Measurements from ENCODE around the gene MYZAP.

MYZAP gene

DNA sequence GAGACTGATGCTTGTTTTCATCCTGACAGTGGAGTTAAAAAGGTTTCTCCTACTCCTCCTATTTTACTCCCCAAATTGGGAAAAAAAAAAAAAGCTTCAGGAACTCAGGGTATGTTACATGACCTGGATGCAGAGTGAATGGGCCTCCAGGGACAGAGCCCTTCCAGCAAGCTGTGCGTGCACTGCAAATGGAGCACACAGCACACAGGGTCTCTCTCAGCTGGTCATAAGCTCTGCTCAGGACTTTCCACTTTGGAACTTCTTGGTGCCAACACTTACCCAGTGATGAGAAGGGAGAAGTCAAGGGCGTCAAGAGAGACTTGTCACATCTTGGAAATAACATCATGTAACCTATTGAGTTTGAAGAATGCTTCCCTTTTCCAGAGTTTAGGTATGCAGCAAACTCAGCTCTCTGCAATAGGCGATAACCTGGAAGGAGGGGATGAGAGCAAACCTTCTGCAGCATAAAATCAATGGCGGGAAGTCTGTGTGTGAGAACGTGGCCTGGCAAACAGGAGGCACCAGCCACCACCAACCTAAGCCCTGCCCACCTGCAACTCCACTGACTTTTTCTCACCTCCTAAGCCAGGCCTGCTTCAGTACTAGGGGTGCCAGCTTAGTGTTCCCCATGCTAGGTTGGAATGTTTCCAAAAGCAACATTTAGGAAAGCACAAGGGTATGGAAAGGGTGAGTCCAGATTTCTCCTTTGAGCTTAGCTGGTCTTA, 39.8 kb downstream of the MYZAP start:
- no peak for DNase-seq

DNA sequence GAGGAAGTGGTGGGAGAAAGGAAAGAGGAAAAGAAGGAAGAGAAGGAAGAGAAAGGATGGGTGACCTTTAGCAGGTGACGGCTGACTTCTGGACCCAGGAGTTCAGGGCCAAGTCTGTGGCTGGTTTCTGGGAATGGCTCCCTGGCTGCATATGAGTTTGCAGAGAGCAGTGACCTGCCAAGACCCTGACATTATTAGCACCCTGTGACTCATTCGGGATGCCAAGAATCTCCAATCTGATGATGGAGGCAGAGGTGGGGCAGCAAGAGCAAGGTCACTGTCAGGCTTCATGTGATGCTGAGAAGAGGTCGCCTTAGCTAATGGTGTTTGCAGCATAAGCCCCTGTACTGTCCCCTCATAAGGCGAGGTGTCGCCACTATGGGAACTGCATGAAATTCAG, 42.6 kb downstream of the MYZAP start:
- DNase-seq, result no peak

DNA sequence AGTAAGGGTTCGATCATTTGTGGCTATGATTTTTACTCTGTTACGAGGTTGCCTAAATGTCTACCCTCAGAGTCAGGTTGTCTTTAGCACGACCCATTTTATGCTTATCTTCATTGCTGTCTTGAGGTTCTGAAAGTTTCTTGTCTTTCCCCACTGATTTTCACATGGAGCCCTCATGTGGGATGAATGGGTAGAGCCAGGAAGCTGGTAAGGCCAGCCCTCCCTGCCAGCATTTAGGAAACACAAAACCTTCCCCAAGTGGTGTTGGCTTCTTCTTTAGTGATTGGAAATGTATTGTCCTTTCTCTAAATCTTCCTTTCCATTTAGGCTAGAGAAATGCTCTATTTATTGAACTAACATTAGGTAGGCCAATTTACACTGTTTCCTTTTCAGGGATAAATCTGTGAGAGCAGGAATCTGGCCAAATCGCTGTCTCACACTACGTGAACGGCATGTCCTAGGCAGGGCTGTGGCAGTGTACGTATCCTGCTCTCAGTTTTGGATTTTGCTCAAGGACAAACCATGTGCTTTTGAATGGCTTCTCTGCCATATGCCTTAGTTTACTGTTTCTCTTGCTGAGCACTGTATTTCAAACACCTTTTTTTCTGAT, 43.7 kb downstream of the MYZAP start:
- no peak for DNase-seq

DNA sequence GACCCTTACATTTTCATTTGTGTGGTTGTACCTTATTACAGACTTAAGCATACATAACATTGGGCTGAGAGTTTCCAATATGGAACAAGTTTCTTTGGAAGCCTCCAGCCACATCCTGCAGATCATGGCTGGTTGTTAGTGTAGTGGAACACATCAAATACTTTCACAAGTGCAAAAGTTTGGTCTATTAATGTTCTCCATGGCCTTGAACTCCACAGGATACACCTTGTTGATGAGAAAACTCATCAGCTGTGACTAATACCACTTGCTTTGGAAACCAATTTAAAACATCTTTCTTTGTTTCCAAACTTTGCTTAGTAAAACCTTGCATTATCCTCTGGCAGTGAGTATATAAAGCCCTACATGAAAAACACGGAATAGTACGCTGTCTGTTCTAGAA, 46.1 kb downstream of the MYZAP start:
- no peak for DNase-seq

DNA sequence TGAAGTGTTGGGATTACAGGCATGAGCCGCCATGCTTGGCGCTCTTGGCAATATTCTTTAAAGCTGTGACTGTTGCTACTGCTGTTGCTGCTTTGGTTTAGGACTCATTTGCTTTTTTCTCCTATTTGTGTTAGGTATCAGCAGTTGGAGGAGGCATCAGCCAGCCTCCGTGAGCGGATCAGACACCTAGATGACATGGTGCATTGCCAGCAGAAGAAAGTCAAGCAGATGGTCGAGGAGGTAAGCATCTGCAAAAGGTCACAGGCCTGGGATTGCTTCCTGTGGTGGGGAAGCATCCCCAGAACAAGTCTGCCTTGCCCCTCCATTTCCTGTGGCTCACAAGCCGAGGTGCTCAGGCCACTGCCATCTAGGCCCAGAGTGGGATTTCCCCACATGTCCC, 47.6 kb downstream of the MYZAP start:
- no peak for DNase-seq

DNA sequence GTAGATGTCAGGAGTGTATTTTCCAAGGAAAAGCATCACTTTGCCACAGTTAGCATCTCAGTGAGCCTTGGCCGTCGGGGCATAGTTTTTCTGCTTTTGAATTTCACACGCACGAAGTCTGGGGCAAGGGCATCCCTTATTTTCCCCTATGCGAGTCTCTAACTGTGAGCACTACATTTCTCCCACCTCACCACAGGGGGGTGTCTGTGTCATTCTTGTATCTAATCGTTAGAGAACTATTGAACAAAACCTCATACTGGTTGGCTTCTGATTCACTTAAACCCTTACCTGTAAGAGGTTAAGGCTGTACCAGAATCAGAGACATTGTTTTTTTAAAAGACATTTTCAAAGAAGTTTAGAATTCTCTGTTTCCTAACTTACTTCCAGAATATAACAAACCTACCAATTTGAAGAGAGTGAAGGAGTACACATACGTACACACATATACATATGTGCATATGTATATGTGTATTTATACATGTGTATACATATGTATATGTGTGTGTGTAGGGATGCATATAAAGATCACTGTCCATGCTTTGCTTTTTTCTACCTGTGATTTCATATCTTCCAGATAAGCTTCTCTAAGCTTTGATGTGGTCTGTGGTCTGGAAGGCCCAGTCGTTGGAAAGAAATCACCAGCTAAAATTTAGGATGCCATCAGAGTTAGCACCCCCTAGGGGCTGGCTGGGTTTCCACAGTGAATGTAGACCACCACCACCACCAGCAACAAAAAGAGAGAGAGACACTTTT, 49.4 kb downstream of the MYZAP start:
- DNase-seq, result peak; percentile 68

DNA sequence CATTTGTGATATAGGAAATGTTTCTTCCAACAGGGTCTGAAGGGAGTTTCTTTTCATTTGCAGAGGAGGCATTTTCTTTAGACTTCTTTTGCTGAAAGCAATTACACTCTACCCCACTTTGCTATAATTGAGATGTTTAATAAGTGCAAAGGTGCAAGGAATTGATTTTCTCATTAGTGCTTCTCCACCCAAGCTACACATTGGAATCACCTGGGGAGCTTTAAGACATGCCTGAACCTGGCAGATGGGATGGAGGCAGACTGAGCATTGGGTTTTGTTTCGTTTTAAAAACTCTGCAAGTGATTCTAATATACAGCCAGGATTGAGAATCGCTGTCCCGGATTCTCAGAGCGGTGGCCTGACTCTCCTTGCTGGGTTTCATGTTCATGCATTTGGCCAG, 52.1 kb downstream of the MYZAP start:
- no peak for DNase-seq

DNA sequence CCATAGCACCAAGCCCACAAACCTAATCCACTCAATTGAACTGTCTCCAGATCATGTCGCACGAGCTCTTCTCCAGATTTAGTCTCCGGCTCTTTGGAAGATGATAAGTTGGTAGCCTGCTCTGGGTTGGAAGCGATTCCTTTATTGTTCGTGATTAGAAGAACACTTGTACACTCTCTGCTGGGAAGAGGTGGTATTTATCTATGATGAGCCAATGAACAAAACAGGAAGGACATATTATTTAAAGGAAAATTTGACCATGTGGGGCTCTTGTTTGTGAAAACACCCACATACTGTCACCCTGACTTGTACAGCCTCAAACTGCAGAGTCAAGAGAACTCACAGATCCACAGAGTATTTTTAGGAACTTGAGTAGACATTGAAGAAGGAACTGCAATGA, 54.4 kb downstream of the MYZAP start:
- DNase-seq, result no peak

DNA sequence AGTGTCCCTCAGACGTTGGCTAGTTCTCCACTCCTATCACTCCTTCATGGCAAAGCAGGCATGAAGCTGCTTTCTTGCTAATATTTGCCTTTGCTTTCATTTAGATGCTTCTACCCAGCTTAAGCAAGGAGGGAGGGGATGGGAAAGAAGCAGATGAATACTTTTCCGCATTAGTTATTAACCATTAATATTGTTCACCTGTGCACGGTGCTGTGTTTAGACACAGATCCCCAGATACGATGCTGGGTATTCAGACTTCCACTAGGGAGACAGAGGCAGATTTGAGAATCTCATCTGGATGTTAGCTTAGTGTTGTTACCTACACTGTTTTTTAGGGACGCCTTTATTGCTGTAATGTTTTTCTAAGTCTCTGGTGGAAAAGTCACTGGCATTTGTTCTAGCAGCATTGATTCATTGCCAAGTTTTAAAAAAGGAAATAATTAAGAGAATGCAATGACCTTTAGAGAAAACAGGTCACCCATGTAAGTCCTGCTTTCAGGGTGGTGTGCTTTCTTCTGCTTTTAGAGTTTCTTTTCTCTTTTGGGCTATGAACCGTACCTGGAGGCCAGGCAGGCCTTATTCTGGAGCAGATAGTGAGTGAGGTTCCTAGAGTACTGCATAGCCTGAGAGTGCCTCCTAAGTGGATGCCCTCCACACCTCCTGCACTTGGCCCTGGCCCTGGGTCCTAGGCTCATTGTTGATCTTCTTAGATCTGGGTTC, 55.5 kb downstream of the MYZAP start:
- no peak for DNase-seq

DNA sequence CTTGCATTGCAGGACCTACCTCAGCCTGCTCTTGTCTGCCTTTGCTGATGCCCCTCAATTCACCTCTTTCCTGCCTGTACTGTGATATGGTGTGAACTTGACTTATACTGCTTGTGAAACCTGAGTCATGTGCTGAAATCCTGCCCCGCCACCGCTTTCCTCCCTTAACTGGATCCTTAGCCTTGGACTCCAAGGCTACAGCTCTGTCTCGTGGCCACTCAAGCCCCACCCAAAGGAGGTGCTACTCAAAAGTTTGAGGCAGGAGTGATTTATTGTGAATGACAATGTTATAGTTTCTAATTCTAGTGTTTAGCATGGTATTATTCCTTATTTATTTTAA, 56.1 kb downstream of the MYZAP start:
- DNase-seq, result no peak

DNA sequence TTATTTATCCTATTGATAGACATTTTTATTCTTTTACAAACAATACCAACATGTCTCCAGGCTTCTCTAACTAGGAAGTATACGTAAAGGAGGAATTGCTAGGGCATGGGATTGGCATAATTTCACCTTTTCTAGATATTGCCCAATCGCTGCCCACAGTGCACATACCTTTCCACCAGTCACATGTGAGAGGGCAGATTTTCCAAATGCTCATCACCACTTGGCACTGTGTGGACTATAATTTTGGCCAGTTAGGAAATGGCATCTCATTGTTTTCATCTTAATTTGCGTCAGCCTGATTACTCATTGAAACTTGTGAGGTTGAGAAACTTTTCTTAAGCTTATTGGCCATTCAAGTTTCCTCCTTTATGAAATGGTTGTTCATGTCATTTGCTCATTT, 57.4 kb downstream of the MYZAP start:
- no peak for DNase-seq

DNA sequence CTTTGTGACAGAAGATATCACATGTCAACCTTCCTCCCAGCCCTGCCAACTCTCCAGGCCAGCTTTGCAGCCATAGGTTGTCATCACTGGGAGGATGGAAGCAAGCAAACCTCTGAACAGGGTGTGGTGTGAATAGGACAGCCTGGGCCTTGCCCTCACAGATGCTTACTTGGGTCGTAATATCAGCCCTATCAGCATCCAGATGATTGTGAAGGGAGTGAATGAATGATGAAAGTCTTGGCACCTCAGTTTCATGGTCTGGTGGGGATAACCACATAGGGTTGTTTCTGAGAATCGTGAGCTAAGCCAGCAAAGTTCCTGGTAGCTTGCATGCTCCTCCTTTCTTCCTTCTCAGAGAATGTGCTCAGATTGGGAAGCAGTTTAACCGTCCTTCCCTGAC, 59.7 kb downstream of the MYZAP start:
- peak; percentile 90 for DNase-seq

DNA sequence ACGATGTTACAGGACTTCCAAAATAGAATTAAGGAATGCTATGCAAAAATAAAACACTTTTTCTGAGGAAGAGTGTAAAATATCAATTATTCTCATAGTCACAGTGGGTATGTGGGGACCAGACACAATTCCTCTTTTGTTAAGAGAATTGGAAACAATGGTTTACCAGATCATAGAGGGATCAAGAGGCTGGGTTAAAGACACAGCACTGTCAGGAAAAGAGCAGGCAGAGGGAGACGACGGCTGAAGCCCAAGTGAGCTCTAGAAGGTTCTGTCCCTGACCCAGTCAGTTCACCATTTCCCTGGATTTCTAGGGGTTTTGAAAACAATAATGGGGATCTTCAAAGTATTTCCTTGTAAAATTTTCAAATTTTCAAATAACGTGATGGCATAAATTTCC, 60.8 kb downstream of the MYZAP start:
- DNase-seq, result no peak

DNA sequence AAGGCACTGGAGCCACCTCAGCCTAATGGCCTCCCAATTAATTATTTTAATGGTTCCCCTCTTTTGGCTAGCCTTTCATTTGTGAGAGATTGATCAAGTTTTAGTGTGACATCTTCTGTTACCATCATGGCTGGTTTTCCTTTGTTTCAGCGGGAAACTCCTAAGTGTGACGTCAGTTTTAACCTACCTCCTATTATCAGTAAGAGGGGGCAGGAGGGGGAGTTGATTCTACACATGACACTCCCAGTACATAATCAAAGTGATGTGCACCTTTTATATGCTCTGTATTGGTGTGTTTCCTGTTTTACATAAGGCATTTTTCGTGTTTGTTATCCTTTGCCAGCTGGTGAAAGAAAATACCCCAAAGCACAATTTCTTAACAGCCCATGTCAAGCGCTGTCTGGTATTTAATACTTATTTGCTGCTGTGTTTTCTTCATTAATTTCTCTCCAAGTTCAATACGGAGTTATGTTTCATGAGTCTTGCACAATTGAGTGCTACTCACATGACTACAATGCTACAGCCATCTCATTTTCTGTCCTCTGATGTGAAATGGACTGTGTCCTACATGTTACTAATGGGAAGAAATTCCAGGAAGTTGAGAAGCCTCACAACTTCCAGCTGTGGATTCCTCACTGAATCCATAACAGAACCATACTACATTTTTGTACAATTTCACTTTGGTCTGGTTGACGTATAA, 62.6 kb downstream of the MYZAP start:
- DNase-seq, result no peak

DNA sequence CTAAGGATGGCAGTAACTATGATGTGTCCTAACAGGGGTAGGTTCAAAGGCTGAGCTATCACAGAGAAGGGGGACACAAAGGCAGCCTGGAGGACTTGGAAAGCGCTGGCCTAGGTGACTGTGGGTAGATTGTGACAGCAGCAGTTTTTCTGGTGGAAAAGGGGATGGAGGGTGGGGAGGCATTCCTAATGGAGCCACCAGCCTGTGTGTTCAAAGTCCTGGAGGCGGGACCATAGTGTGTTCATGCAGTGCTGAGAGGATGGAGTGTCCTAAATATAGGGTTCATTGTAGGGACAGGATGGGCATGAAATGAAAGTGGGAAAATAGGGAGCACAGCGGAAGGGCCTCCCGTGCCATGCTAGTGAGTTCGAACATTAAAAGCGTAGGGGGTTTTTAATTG, 63.3 kb downstream of the MYZAP start:
- DNase-seq, result no peak

DNA sequence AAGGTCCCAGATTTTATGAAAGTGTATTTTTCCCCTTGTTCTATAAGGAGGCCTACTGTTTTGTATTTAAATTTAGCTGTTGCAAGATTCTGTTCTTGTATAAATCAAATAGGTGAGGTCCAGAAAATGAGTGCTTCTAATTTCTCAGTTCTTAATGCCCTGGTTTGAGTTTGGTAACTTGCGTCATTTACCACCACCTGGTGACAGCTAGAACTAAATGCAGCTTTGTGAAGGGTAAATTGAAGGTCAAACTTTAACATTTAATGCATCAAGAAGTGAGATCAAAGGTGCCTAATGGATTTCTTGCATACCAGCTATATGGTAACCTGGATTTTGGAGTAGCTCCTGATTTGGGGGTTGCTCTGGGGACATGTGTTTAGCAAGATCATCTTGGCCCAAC, 64.1 kb downstream of the MYZAP start:
- DNase-seq, result no peak

DNA sequence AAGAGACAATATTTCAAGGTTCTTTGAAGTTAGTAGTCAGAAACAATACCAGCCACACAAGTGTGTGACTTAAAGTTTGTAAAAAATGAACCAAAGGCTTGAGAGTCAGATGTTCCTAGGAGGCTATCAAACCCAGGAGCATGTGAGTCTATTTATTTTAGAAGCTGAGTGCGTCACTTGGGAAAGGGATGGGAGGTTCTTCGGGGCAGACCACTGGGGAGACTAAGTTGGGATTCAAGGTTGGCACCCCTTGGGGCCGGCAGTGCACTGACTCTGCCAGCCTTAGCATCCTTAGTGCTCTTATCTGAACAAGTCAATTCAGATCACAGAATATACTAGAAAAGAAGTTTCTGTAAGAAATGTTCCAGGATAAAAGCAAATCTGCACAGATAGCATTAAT, 64.7 kb downstream of the MYZAP start:
- no peak for DNase-seq

DNA sequence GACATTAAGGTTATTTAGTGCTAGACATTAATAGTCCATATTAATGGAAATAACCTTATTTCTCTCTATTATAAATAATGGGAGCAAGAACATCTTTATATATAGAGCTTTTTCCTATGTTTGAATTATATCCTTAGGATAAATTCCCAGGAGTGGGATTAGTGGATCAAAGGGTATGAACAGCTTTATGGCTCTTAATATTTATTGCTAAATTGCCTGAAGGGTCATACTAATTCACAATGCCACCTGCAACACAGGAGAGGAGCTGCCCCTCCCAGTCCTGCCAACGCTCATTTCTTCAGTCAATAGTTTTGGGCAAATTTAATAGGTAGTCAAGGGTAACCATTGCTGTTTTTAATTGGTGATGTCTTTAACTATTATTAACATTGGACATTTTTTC, 65.9 kb downstream of the MYZAP start:
- no peak for DNase-seq

DNA sequence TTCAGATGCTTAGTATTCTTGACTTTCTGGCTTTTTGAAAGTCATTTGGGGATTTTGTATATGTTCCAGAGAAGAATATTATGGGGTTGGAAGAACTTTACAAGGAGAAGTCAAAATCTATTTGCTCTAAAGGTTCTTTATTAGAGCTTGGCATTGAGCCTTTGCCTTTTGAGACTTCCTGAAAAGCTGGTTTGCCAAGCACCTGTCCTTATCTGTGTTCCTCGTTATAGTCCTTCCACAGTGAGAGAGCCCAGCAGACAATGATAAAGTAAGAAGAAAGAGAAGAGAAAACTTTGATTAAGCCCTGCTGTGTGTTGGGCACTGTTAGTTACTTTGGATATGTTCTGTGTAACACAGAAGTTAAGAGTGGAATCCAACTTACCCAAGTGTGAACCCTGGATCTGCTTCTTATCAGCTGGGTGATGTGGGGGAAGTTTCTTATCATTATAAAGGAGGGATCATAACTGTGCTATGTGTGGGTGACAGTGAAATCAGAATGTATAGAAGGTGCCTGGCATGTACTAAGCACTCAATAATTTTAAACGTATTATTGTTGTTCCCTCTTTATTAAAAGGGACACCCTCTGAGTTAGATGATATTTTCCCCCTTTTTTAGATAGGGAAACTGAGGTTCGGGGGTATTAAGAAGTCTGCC, 70.5 kb downstream of the MYZAP start:
- DNase-seq, result no peak

DNA sequence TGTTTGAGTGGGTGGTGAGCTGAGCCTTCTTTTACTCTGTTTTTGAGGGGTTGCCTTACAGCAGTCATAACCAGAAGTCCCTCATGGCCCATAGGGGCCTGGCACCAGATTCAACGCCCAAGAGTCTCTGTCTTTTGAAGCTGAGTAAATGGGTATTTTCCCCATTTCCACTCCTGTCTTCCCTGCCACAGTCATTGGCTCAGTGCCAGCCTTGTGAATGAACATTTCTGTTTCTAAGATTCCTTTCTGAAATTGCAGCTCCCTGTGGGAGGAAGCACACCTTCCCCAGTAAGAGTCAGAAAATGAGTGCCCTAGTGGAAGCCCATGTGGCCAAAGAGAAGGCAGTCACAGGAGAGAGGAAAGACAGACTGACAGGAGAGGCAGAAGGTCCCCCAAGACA, 71.1 kb downstream of the MYZAP start:
- no peak for DNase-seq

DNA sequence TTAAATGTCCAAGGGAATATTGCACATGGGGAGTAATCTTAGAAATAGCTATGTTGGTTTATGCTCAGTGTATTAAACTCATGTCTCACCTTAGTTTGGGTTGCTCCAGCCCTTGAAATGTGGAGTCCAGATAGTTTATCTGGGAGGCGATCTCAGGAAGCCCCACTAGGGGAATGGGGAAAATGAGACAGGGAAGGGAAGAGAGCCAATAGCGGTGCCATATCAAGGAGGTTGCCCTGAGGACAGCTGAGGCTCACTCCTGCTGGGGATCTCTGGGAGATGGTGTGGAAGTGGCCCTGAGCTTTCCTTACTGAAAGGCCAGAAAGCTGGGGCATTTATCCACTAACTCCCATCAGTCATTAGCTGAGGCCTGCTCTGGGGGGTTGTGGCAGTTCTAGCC, 71.6 kb downstream of the MYZAP start:
- DNase-seq, result no peak

DNA sequence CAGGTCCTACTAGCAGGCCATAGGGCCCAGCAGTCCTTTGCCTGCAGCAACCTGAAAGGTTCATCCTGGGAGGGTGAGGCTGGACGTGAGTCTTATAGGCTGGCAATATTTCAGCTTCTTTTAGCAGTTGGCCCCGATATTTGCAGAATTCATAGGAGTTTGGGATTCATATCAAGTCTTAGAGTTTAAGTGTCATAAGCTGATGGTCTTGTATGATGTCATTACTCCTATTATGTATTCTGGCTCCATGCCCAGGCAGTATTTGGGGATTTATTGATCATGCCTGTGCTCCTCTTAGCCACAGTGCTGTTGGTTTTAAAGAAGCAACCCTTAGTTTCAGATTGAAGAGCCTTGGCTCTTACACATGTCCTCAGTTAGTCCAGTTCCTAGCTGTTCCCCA, 73.5 kb downstream of the MYZAP start:
- DNase-seq, result no peak

DNA sequence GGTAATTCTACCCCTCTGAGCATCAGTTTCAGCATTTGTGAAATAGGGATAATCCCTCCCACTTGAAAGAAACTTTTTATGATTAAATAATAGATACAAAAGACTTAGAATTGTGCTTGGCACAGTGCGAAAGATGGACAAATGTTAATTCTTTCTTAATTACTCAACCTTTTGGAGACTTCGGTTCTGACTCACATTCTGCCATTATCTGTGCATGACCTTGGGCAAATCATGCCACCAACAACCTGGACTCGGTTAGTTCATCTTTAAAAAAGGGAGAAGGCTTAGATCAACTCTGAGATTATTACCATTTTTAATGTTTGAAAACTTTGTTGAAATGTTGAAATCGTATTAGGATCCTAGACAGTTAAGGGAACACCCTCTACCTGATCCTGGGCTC, 74.2 kb downstream of the MYZAP start:
- no peak for DNase-seq

Measured in OCI-M1 (cell line).